Activated B cell treated with CpG ODN at 0.5 μM for 24 hours (primary cell): ENCODE results near the gene ADAM22. TPM values are rescaled to one million over a fixed set of nuclear protein-coding genes. Genes with fewer than 3 reads are reported as not detected.

ENCODE experiments used
- ATAC-seq: fragments of 200-7000 bp; cut with Tn5 transposase; one replicate; pipeline ENCODE4 v1.10.0; 2021; ENCODE audit warnings: low read depth, mild to moderate bottlenecking, moderate library complexity
- CTCF ChIA-PET: fragments of 350-600 bp; sonication (Branson Sonifier 250); formaldehyde crosslinking; loops from one replicate; lab custom pipeline; 2021; ENCODE audit warnings: antibody characterized with exemption; lab: Charles Lee
- POLR2A ChIA-PET: fragments of 350-600 bp; sonication (Branson Sonifier 250); formaldehyde crosslinking; loops from one replicate; lab custom pipeline; 2021; ENCODE audit warnings: antibody characterized with exemption; lab: Charles Lee
- DNase-seq: peaks from one replicate; pipeline ENCODE4 v3.0.0; 2022
- H3K27ac Mint-ChIP-seq: one replicate; pipeline ENCODE4 v1.8.0; 2020; ENCODE audit warnings: mixed read lengths
- H3K27me3 Mint-ChIP-seq: one replicate; pipeline ENCODE4 v1.8.0; 2021; ENCODE audit warnings: mixed read lengths
- H3K36me3 Mint-ChIP-seq: one replicate; pipeline ENCODE4 v1.8.0; 2021; ENCODE audit warnings: low read depth, mixed read lengths
- H3K4me1 Mint-ChIP-seq: one replicate; pipeline ENCODE4 v1.8.0; 2021; ENCODE audit warnings: mixed read lengths
- H3K4me3 Mint-ChIP-seq: one replicate; pipeline ENCODE4 v1.8.0; 2020; ENCODE audit warnings: mild to moderate bottlenecking, mixed read lengths
- H3K9me3 Mint-ChIP-seq: one replicate; pipeline ENCODE4 v1.8.0; 2020; ENCODE audit warnings: mixed read lengths
- intact Hi-C: fragments of 100-400 bp; cut with micrococcal nuclease; formaldehyde crosslinking; loops from one replicate; pipeline ENCODE4 v1.15.1; 2024
- total RNA-seq: library from RNA; stranded (reverse); gene quantifications from 2 replicates; pipeline ENCODE4 v1.2.3, GENCODE V29; 2022
- TF ChIP-seq, protein P1 (sequence below): fragments of 200-600 bp; IDR thresholded peaks from one replicate; pipeline ENCODE4 v1.8.0; 2022; ENCODE audit warnings: antibody characterized with exemption, mild to moderate bottlenecking

The ADAM22 gene
- total RNA-seq, 1 donor from 2014 or later: 0.71 TPM

DNA sequence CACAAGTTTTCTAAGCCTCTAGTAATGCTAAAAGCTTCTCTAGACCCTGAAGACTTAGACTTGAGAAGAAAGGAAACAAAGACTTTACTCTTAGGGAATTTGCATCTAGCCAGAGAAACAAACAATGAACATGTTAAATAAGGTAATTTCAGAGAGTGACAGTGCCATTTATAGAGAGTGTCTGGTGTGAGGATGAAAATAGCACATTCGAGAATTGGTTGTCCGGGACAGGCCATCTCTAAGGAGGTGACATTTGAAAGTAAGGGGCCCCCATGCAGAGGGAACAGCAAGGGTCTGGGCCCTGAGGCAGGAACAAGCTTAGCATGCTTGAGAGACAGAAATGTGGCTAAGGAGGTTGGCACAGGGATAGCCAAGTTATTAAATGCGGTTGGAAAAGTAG lies 48.1 kb downstream of the ADAM22 start:
- Mint-ChIP-seq H3K9me3 (no peaks in the 10 kb centered on the region), H3K27me3 (no peaks in the 10 kb centered on the region), H3K4me1 (no peaks in the 10 kb centered on the region), H3K27ac (no peak overlapping the region), H3K36me3 (no peaks in the 10 kb centered on the region), H3K4me3 (no peak overlapping the region)
- ChIA-PET POLR2A (no interaction called here), CTCF (no interaction called here)
- intact Hi-C loops: no loop called here
- TF ChIP-seq, protein P1, sequence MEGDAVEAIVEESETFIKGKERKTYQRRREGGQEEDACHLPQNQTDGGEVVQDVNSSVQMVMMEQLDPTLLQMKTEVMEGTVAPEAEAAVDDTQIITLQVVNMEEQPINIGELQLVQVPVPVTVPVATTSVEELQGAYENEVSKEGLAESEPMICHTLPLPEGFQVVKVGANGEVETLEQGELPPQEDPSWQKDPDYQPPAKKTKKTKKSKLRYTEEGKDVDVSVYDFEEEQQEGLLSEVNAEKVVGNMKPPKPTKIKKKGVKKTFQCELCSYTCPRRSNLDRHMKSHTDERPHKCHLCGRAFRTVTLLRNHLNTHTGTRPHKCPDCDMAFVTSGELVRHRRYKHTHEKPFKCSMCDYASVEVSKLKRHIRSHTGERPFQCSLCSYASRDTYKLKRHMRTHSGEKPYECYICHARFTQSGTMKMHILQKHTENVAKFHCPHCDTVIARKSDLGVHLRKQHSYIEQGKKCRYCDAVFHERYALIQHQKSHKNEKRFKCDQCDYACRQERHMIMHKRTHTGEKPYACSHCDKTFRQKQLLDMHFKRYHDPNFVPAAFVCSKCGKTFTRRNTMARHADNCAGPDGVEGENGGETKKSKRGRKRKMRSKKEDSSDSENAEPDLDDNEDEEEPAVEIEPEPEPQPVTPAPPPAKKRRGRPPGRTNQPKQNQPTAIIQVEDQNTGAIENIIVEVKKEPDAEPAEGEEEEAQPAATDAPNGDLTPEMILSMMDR: no peak
- ATAC-seq: no peak
- DNase-seq: no peak

DNA sequence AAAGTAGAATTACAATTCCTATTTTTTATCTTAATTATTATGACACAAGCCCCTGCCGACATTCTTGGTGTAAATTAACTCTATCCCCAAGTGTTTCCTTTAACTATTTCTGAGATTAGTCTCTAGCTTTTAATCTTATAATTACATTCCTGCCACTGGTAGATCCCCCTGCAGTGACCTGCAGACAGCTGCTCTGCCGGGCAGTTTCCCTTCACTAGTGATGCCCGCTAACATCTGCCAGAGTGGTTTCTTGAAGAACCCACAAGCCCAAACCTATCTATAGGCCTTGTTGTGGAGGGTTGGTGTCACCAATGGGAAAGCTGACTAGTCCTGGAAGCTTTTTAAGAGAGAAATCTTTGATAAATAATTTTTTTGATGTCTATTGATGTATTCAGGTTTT lies 50.0 kb downstream of the ADAM22 start:
- POLR2A ChIA-PET: interaction anchor here (0.6 kb wide), 1 partner anchor 17 kb away, joined by 3 read pairs; no protein-coding TSS in a partner anchor
- CTCF ChIA-PET: no interaction called here
- Mint-ChIP-seq H3K4me1 (no peaks in the 10 kb centered on the region), H3K9me3 (no peaks in the 10 kb centered on the region), H3K27me3 (no peaks in the 10 kb centered on the region), H3K4me3 (no peak overlapping the region), H3K27ac (no peak overlapping the region), H3K36me3 (no peaks in the 10 kb centered on the region)
- ATAC-seq: no peak
- no peak for DNase-seq
- intact Hi-C loops: no loop called here
- TF ChIP-seq, protein P1: no peak

- Mint-ChIP-seq H3K4me1 (no peaks in the 10 kb centered on the region), H3K9me3 (no peaks in the 10 kb centered on the region), H3K27ac (no peak overlapping the region), H3K27me3 (no peaks in the 10 kb centered on the region), H3K4me3 (no peak overlapping the region), H3K36me3 (no peaks in the 10 kb centered on the region)
- POLR2A ChIA-PET: no interaction called here
- DNase-seq: no peak
- CTCF ChIA-PET: no interaction called here
- no peak for ATAC-seq
- TF ChIP-seq, protein P1: no peak
- intact Hi-C loops: no loop called here
Measured at GRCh38 chr7:87993269-87993668, 59.2 kb downstream of the ADAM22 start.

- ChIA-PET POLR2A (no interaction called here), CTCF (no interaction called here)
- Mint-ChIP-seq H3K4me1 (no peaks in the 10 kb centered on the region), H3K27ac (no peak overlapping the region), H3K27me3 (no peaks in the 10 kb centered on the region), H3K9me3 (no peaks in the 10 kb centered on the region), H3K36me3 (no peaks in the 10 kb centered on the region), H3K4me3 (no peak overlapping the region)
- ATAC-seq (no peak), DNase-seq (no peak)
- TF ChIP-seq, protein P1: no peak
- intact Hi-C loops: no loop called here
Measured at GRCh38 chr7:87999261-87999660, 65.2 kb downstream of the ADAM22 start.

GRCh38 chr7:88001744-88002530 lies 67.9 kb downstream of the ADAM22 start:
- no peak overlapping the region for H3K4me3 Mint-ChIP-seq
- no peaks in the 10 kb centered on the region for H3K9me3 Mint-ChIP-seq
- no peak for DNase-seq
- TF ChIP-seq, protein P1: no peak
- no peaks in the 10 kb centered on the region for H3K27me3 Mint-ChIP-seq
- intact Hi-C loops: no loop called here
- ChIA-PET POLR2A (interaction anchor here (0.6 kb wide), 1 partner anchor 17 kb away, joined by 3 read pairs; no protein-coding TSS in a partner anchor), CTCF (no interaction called here)
- no peak for ATAC-seq
- H3K27ac Mint-ChIP-seq: no peak overlapping the region
- no peaks in the 10 kb centered on the region for H3K36me3 Mint-ChIP-seq
- H3K4me1 Mint-ChIP-seq: no peaks in the 10 kb centered on the region
